Mucosa of stomach (tissue), 1 donor: Measurements from ENCODE around the gene SLC37A1.
"Not testable (repeated sequence)": the region's sequence is repeated elsewhere in the genome, so short reads cannot be mapped to it uniquely, and the experiment has no call there.

Source experiments
- H3K27me3 ChIP-seq: one replicate; pipeline ENCODE4 v1.7.0; 2013; ENCODE audit warnings: mild to moderate bottlenecking, low read length; ENCODE audit not compliant: control insufficient read depth, insufficient read depth
- H3K36me3 ChIP-seq: one replicate; pipeline ENCODE4 v1.7.0; 2013; ENCODE audit warnings: low read length; ENCODE audit not compliant: control insufficient read depth, insufficient read depth
- H3K4me1 ChIP-seq: one replicate; pipeline ENCODE4 v1.7.0; 2013; ENCODE audit warnings: mild to moderate bottlenecking, low read length; ENCODE audit not compliant: control insufficient read depth, insufficient read depth
- H3K4me3 ChIP-seq: one replicate; pipeline ENCODE4 v1.7.0; 2013; ENCODE audit warnings: low read length
- H3K9ac ChIP-seq: one replicate; pipeline ENCODE4 v1.7.0; 2013; ENCODE audit warnings: mild to moderate bottlenecking, low read length, moderate library complexity
- H3K9me3 ChIP-seq: one replicate; pipeline ENCODE4 v1.7.0; 2013; ENCODE audit warnings: mild to moderate bottlenecking, low read length, moderate library complexity; ENCODE audit not compliant: control insufficient read depth
- donor health status: Pancreatic carcinoma.

SLC37A1 gene

GRCh38 chr21:42608446-42608845 lies 94.8 kb downstream of the SLC37A1 start:
- no peaks in the 10 kb centered on the region for H3K9me3 ChIP-seq
- no peaks in the 10 kb centered on the region for H3K27me3 ChIP-seq

GRCh38 chr21:42609811-42610210 lies 96.2 kb downstream of the SLC37A1 start:
- Histone ChIP-seq H3K4me3 (no peak overlapping the region), H3K4me1 (no peaks in the 10 kb centered on the region), H3K9ac (no peak overlapping the region), H3K36me3 (no peaks in the 10 kb centered on the region), H3K27me3 (no peaks in the 10 kb centered on the region), H3K9me3 (no peaks in the 10 kb centered on the region)

More at GRCh38 chr21:42608446-42608845, 94.8 kb downstream of the SLC37A1 start:
- Histone ChIP-seq H3K36me3 (no peaks in the 10 kb centered on the region), H3K4me3 (no peak overlapping the region), H3K9ac (no peak overlapping the region), H3K4me1 (no peaks in the 10 kb centered on the region)

GRCh38 chr21:42611852-42612251 lies 98.2 kb downstream of the SLC37A1 start:
- peaks cover 5% of the 10 kb centered on the region for H3K4me1 ChIP-seq
- H3K36me3 ChIP-seq: no peaks in the 10 kb centered on the region
- H3K4me3 ChIP-seq: no peak overlapping the region
- H3K27me3 ChIP-seq: peaks cover 2% of the 10 kb centered on the region
- no peak overlapping the region for H3K9ac ChIP-seq
- H3K9me3 ChIP-seq: no peaks in the 10 kb centered on the region

GRCh38 chr21:42612390-42612789 lies 98.7 kb downstream of the SLC37A1 start:
- Histone ChIP-seq H3K9me3 (no peaks in the 10 kb centered on the region), H3K36me3 (no peaks in the 10 kb centered on the region)

GRCh38 chr21:42613756-42614155 lies 100.1 kb downstream of the SLC37A1 start:
- Histone ChIP-seq H3K4me3 (no peak overlapping the region), H3K27me3 (peaks cover 18% of the 10 kb centered on the region), H3K9ac (no peak overlapping the region), H3K4me1 (peaks cover 6% of the 10 kb centered on the region), H3K36me3 (no peaks in the 10 kb centered on the region), H3K9me3 (no peaks in the 10 kb centered on the region)

More at GRCh38 chr21:42612390-42612789, 98.7 kb downstream of the SLC37A1 start:
- Histone ChIP-seq H3K4me1 (peaks cover 6% of the 10 kb centered on the region), H3K27me3 (peaks cover 8% of the 10 kb centered on the region), H3K9ac (no peak overlapping the region), H3K4me3 (no peak overlapping the region)

GRCh38 chr21:42614396-42614795 lies 100.7 kb downstream of the SLC37A1 start:
- H3K9ac ChIP-seq: no peak overlapping the region

GRCh38 chr21:42614811-42615351 lies 101.2 kb downstream of the SLC37A1 start:
- Histone ChIP-seq H3K9me3 (no peaks in the 10 kb centered on the region), H3K36me3 (no peaks in the 10 kb centered on the region), H3K27me3 (peaks cover 27% of the 10 kb centered on the region), H3K4me3 (no peak overlapping the region), H3K4me1 (peaks cover 6% of the 10 kb centered on the region), H3K9ac (no peak overlapping the region)

More at GRCh38 chr21:42614396-42614795, 100.7 kb downstream of the SLC37A1 start:
- H3K9me3 ChIP-seq: no peaks in the 10 kb centered on the region
- no peak overlapping the region for H3K4me3 ChIP-seq
- no peaks in the 10 kb centered on the region for H3K36me3 ChIP-seq
- H3K4me1 ChIP-seq: peaks cover 6% of the 10 kb centered on the region
- H3K27me3 ChIP-seq: peaks cover 22% of the 10 kb centered on the region

- H3K9me3 ChIP-seq, H3K36me3 ChIP-seq, H3K4me1 ChIP-seq, H3K4me3 ChIP-seq, H3K9ac ChIP-seq: not testable (repeated sequence)
- peaks cover 30% of the 10 kb centered on the region for H3K27me3 ChIP-seq
Measured at GRCh38 chr21:42615377-42615776, 101.7 kb downstream of the SLC37A1 start.

GRCh38 chr21:42615924-42616323 lies 102.3 kb downstream of the SLC37A1 start:
- Histone ChIP-seq H3K4me3 (no peak overlapping the region), H3K9ac (no peak overlapping the region), H3K27me3 (peaks cover 30% of the 10 kb centered on the region), H3K36me3 (no peaks in the 10 kb centered on the region), H3K4me1 (peaks cover 6% of the 10 kb centered on the region), H3K9me3 (no peaks in the 10 kb centered on the region)

- Histone ChIP-seq H3K36me3 (no peaks in the 10 kb centered on the region), H3K27me3 (peaks cover 30% of the 10 kb centered on the region), H3K9me3 (no peaks in the 10 kb centered on the region), H3K9ac (no peak overlapping the region), H3K4me1 (peaks cover 6% of the 10 kb centered on the region), H3K4me3 (no peak overlapping the region)
Measured at GRCh38 chr21:42616446-42616845, 102.8 kb downstream of the SLC37A1 start.

GRCh38 chr21:42616941-42617340 lies 103.3 kb downstream of the SLC37A1 start:
- Histone ChIP-seq H3K4me1 (peaks cover 6% of the 10 kb centered on the region), H3K27me3 (peaks cover 30% of the 10 kb centered on the region), H3K36me3 (no peaks in the 10 kb centered on the region), H3K9me3 (no peaks in the 10 kb centered on the region), H3K4me3 (no peak overlapping the region), H3K9ac (no peak overlapping the region)

GRCh38 chr21:42617486-42617885 lies 103.8 kb downstream of the SLC37A1 start:
- peaks cover 6% of the 10 kb centered on the region for H3K4me1 ChIP-seq
- no peaks in the 10 kb centered on the region for H3K36me3 ChIP-seq
- H3K9me3 ChIP-seq: no peaks in the 10 kb centered on the region
- peaks cover 30% of the 10 kb centered on the region for H3K27me3 ChIP-seq
- H3K9ac ChIP-seq: no peak overlapping the region
- H3K4me3 ChIP-seq: no peak overlapping the region

GRCh38 chr21:42618707-42619102 lies 105.1 kb downstream of the SLC37A1 start:
- H3K9ac ChIP-seq: no peak overlapping the region
- H3K9me3 ChIP-seq: no peaks in the 10 kb centered on the region
- no peaks in the 10 kb centered on the region for H3K36me3 ChIP-seq
- H3K4me1 ChIP-seq: peaks cover 6% of the 10 kb centered on the region
- H3K4me3 ChIP-seq: no peak overlapping the region
- H3K27me3 ChIP-seq: peaks cover 30% of the 10 kb centered on the region
